Smooth muscle cell (in vitro differentiated cells): Measurements from ENCODE around the gene KRTAP6-3. TPM values are rescaled to one million over a fixed set of nuclear protein-coding genes. Genes with fewer than 3 reads are reported as not detected.

Experiments
- DNase-seq: peaks from one replicate; lab custom pipeline; 2025; ENCODE audit not compliant: unreplicated experiment; lab: John Stamatoyannopoulos, UW
- H2AFZ ChIP-seq: fragments of 200-600 bp; sonication (generic); 2 replicates; pipeline ENCODE4 v1.6.0; 2016; ENCODE audit warnings: antibody characterized with exemption, low read depth, mild to moderate bottlenecking
- H3F3A ChIP-seq: fragments of 200-600 bp; sonication (generic); 2 replicates; pipeline ENCODE4 v1.6.0; 2017; ENCODE audit warnings: antibody characterized with exemption, low read depth
- H3K27ac ChIP-seq: fragments of 200-600 bp; sonication (generic); 2 replicates; pipeline ENCODE4 v1.5.1; 2016; ENCODE audit warnings: low read depth, mild to moderate bottlenecking
- H3K27me3 ChIP-seq: fragments of 200-600 bp; sonication (generic); 2 replicates; pipeline ENCODE4 v1.6.1; 2016; ENCODE audit warnings: low read depth, mild to moderate bottlenecking
- H3K36me3 ChIP-seq: fragments of 200-600 bp; sonication (generic); 2 replicates; pipeline ENCODE4 v1.5.1; 2016; ENCODE audit warnings: low read depth
- H3K4me1 ChIP-seq: fragments of 200-600 bp; sonication (generic); 2 replicates; pipeline ENCODE4 v1.5.1; 2016; ENCODE audit warnings: low read depth
- H3K4me2 ChIP-seq: fragments of 200-600 bp; sonication (generic); 2 replicates; pipeline ENCODE4 v1.6.0; 2016; ENCODE audit warnings: mild to moderate bottlenecking
- H3K4me3 ChIP-seq: fragments of 200-600 bp; sonication (generic); 2 replicates; pipeline ENCODE4 v1.5.1; 2016; ENCODE audit warnings: mild to moderate bottlenecking
- H3K79me2 ChIP-seq: fragments of 200-600 bp; sonication (generic); 2 replicates; pipeline ENCODE4 v1.6.0; 2016; ENCODE audit warnings: low read depth, mild to moderate bottlenecking
- H3K9ac ChIP-seq: fragments of 200-600 bp; sonication (generic); 2 replicates; pipeline ENCODE4 v1.6.0; 2016; ENCODE audit warnings: low read depth
- H3K9me3 ChIP-seq: fragments of 200-600 bp; sonication (generic); replicated peaks from 2 replicates; pipeline ENCODE4 v1.5.1; 2016; ENCODE audit warnings: low read depth
- H4K20me1 ChIP-seq: fragments of 200-600 bp; sonication (generic); 2 replicates; pipeline ENCODE4 v1.6.0; 2016; ENCODE audit warnings: low read depth
- WGBS: methylation state at CpG from one replicate; pipeline ENCODE4 v1.1.7; 2016; ENCODE audit warnings: low lambda C conversion rate; 5-methylcytosine and 5-hydroxymethylcytosine counted together
- polyA plus RNA-seq: library from polyadenylated mRNA; unstranded; fragments of >200 nt; fragmentation: Nextera tagmentation; extraction: Ambion mirVana; gene quantifications from 2 replicates; pipeline ENCODE4 v1.2.1, GENCODE V29; 2016
- total RNA-seq: library from RNA; depleted of rRNA; stranded (reverse); fragments of >200 nt; gene quantifications from 2 replicates; pipeline ENCODE4 v1.2.3, GENCODE V29; 2014
- TF ChIP-seq, protein P1 (sequence below): fragments of 200-600 bp; sonication (generic); IDR thresholded peaks from 2 replicates; pipeline ENCODE4 v1.5.1; 2017; ENCODE audit warnings: borderline replicate concordance, mild to moderate bottlenecking, antibody characterized with exemption; ENCODE audit not compliant: insufficient read depth, poor library complexity, severe bottlenecking

The KRTAP6-3 gene, protein sequence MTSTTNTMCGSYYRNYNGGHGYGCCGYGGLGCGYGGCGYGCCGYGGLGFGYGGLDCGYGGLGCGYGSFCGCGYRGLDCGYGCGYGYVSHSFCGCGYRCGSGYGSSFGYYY
- total RNA-seq (not detected in 2 replicates), polyA plus RNA-seq (not detected in 2 replicates)

DNA sequence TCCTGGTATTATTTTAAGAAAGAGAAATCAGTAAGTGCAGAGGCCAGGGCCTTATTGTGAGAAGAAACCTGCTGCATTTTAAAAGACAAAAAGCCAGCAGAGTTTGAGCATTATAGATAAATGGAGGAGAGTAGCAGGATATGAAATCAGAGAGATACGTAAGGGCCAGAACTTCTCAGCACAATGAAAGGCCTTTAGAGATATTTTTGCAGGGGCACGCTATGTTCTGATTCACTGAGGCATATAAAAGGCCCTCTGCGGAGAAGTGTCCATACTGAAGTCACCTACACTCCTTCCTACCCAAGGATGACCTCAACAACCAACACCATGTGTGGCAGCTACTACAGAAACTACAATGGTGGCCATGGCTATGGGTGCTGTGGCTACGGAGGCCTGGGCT, at the start of gene KRTAP6-3:
Gene KRTAP6-3, plus strand, starts transcription at position 301 of the 400 bp plus-strand sequence. Its CDS starts 6 bp downstream, at position 307.
- Histone ChIP-seq H2AFZ (no peak within 1 kb of the TSS), H3K9me3 (no peaks in the 10 kb centered on the region), H3K4me3 (no peak within 1 kb of the TSS), H3K4me1 (no peaks in the 10 kb centered on the region), H3K79me2 (no peaks in the 10 kb centered on the region), H3K4me2 (no peak within 1 kb of the TSS), H3K27ac (no peak within 1 kb of the TSS), H3F3A (no peaks in the 10 kb centered on the region), H3K9ac (no peak within 1 kb of the TSS), H4K20me1 (no peaks in the 10 kb centered on the region), H3K36me3 (no peaks in the 10 kb centered on the region), H3K27me3 (no peaks in the 10 kb centered on the region)
- WGBS = 84% methylated on average over 4 of the region's 4 CpGs
- no peak for DNase-seq
- TF ChIP-seq, protein P1, sequence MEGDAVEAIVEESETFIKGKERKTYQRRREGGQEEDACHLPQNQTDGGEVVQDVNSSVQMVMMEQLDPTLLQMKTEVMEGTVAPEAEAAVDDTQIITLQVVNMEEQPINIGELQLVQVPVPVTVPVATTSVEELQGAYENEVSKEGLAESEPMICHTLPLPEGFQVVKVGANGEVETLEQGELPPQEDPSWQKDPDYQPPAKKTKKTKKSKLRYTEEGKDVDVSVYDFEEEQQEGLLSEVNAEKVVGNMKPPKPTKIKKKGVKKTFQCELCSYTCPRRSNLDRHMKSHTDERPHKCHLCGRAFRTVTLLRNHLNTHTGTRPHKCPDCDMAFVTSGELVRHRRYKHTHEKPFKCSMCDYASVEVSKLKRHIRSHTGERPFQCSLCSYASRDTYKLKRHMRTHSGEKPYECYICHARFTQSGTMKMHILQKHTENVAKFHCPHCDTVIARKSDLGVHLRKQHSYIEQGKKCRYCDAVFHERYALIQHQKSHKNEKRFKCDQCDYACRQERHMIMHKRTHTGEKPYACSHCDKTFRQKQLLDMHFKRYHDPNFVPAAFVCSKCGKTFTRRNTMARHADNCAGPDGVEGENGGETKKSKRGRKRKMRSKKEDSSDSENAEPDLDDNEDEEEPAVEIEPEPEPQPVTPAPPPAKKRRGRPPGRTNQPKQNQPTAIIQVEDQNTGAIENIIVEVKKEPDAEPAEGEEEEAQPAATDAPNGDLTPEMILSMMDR = no peak

DNA sequence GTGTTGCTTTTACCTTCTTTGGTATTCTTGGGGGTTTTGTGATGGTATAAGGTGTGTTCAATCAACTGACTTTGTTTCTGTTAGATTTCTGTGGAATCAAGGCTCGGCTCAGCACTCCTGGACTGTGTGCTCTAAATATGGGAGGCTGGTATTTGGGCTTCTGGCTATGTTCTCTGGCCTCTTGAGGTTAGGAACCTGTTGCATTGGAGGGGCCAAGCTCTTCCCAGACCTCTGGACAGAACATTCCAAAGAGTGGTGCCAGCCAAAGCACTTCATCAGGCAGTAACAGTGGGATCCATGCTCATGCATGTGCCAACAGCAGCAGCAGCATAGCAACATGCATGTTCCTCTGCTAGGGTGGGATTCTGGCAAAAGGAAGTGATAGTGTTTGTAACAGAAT, 39.5 kb upstream of the KRTAP6-3 start:
- no peaks in the 10 kb centered on the region for H3K9me3 ChIP-seq
- 82% methylated on average over 1 of the region's 1 CpG for WGBS

DNA sequence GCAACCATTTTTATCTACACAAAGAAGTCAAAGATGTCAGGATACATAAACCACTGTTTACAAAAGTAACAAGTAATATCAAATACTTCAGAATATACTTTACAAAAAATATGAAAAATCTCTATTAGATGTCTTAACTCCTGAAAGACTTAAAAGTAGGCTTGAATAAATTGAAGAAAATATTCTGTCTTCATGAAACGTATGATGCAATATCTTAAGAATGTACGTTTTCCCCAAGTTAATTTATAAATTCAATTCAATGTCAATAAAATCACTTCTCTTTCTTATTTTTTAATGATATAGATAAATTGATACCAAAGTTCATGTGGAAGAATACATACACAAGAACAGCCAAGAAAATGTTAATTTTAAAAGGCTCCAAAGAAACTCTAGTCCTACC, 37.1 kb upstream of the KRTAP6-3 start:
- no peaks in the 10 kb centered on the region for H3K27me3 ChIP-seq
- no peak overlapping the region for H3K27ac ChIP-seq
- no peaks in the 10 kb centered on the region for H3F3A ChIP-seq
- H3K9me3 ChIP-seq = no peaks in the 10 kb centered on the region
- no peak overlapping the region for H3K4me3 ChIP-seq
- no peak for DNase-seq
- H4K20me1 ChIP-seq = no peaks in the 10 kb centered on the region
- H3K4me1 ChIP-seq = no peaks in the 10 kb centered on the region
- no peak overlapping the region for H3K4me2 ChIP-seq
- no peaks in the 10 kb centered on the region for H3K79me2 ChIP-seq
- H3K9ac ChIP-seq = no peak overlapping the region
- H3K36me3 ChIP-seq = no peaks in the 10 kb centered on the region
- WGBS = 88% methylated on average over 2 of the region's 2 CpGs
- H2AFZ ChIP-seq = no peak overlapping the region
- TF ChIP-seq, protein P1 = no peak

More for the DNA sequence above, 39.5 kb upstream of the KRTAP6-3 start:
- H3K27ac ChIP-seq = no peak overlapping the region
- no peaks in the 10 kb centered on the region for H4K20me1 ChIP-seq
- H2AFZ ChIP-seq = no peak overlapping the region
- H3K36me3 ChIP-seq = no peaks in the 10 kb centered on the region
- TF ChIP-seq, protein P1 = no peak
- DNase-seq = no peak
- H3K27me3 ChIP-seq = no peaks in the 10 kb centered on the region
- H3F3A ChIP-seq = no peaks in the 10 kb centered on the region
- H3K4me3 ChIP-seq = no peak overlapping the region
- H3K4me2 ChIP-seq = no peak overlapping the region
- H3K9ac ChIP-seq = no peak overlapping the region
- no peaks in the 10 kb centered on the region for H3K4me1 ChIP-seq
- H3K79me2 ChIP-seq = no peaks in the 10 kb centered on the region

DNA sequence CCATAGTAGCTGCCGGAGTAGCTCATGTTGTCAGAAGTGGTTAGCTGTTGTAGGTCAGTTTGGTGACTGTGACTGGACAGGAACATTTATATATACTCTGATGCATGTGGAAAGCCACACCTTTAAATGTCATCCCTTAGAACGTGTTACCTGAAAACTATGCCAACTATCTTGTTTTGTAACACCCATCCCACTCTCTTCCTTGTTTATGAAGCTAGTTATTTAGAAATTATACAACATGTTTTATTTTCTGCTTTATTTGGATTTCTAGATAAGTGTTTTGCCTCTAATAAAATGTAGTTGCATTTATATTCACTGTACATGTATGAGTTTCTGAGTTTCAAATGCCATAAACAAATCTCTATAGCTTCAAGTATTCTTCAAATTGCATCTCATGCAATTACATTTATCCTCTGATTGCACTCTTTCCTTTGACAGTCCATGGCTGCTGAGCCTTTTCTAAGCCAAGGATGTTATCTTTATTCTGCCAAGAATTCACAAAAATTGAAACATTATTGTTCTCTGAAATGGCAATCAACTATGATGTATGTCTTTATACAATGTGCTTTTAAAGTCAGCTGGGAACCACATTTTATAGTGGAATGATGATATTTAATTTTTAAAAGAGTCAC, 30.9 kb upstream of the KRTAP6-3 start, which contains the start of gene KRTAP19-7:
Gene KRTAP19-7, minus strand, starts transcription at position 51 of the 632 bp plus-strand sequence. Its CDS starts 25 bp downstream, at position 26.
- Histone ChIP-seq H4K20me1 (no peaks in the 10 kb centered on the region), H3K36me3 (no peaks in the 10 kb centered on the region)

More for the DNA sequence above, 30.9 kb upstream of the KRTAP6-3 start, which contains the start of gene KRTAP19-7:
- Histone ChIP-seq H3K27me3 (no peaks in the 10 kb centered on the region), H3F3A (no peaks in the 10 kb centered on the region), H3K4me3 (no peak within 1 kb of the TSS), H3K4me1 (no peaks in the 10 kb centered on the region), H3K79me2 (no peaks in the 10 kb centered on the region), H3K9ac (no peak within 1 kb of the TSS), H2AFZ (no peak within 1 kb of the TSS), H3K9me3 (no peaks in the 10 kb centered on the region), H3K27ac (no peak within 1 kb of the TSS), H3K4me2 (no peak within 1 kb of the TSS)
- DNase-seq = no peak
- WGBS = 77% methylated on average over 2 of the region's 2 CpGs
- TF ChIP-seq, protein P1 = no peak
